K562 (cell line): ENCODE measurements around the gene PRKAR1B. TPM values are rescaled to one million over a fixed set of nuclear protein-coding genes. Genes with fewer than 3 reads are reported as not detected.

Experiments
- REST ChIP-seq, 2 experiments: fragments of 450-650 bp; formaldehyde crosslinking in 1 of 2; IDR thresholded peaks; 2 replicates each; pipeline versions ENCODE4 v1.4.0 to v1.6.1; 2014 to 2020; ENCODE audit warnings: mild to moderate bottlenecking in 2 of 2, borderline replicate concordance in 1 of 2, low read depth in 1 of 2
- polyA plus RNA-seq, 8 experiments: library from polyadenylated mRNA; depleted of rRNA in 4 of 8; stranded (reverse) in 5 of 8; unstranded in 3 of 8; fragments of >200 nt; fragmentation: Nextera tagmentation in 2 of 8; fragmentation: Illumina TruSeq in 1 of 8; extraction: Ambion mirVana in 2 of 8; extraction: Trizol in 1 of 8; gene quantifications; 2 replicates each; pipeline versions ENCODE4 v1.2.1 to v1.2.3, GENCODE V29; 2011 to 2014; ENCODE audit warnings: inconsistent platforms in 1 of 8, missing spikeins in 1 of 8
- total RNA-seq, 7 experiments: library from RNA; depleted of rRNA in 6 of 7; stranded (reverse); fragments of >200 nt in 6 of 7; fragmentation: Illumina TruSeq in 2 of 7; extraction: Trizol in 2 of 7; gene quantifications; 2 replicates each; pipeline versions ENCODE4 v1.2.1 to v1.2.3, GENCODE V29; 2011 to 2021; ENCODE audit warnings: low replicate concordance in 1 of 7

The PRKAR1B gene
- total and polyA plus RNA-seq, 9 of the 15 experiments (the other 6 are each of a cell fraction or from before 2014, with no cell fraction given), result 0.99 to 30.5 (median 12.7) TPM

- TF ChIP-seq REST (IDR thresholded peaks at IDR 0.05; ENCODE audit: borderline replicate concordance), result no peak
- no peak for TF ChIP-seq REST (CRISPR knock-in tag; IDR thresholded peaks at IDR 0.05; ENCODE audit: low read depth)
- TF ChIP-seq, all 486 proteins: peak for 0
Observed at GRCh38 chr7:601036-601594, 126.0 kb downstream of the PRKAR1B start (continued).
